Cardiac muscle cell (in vitro differentiated cells and primary cell): ENCODE data around the gene PHF21B. TPM values are rescaled to one million over a fixed set of nuclear protein-coding genes. Genes with fewer than 3 reads are reported as not detected.

Experiments
- DNase-seq, 2 donors: peaks; one replicate each; pipeline versions ENCODE4 v3.0.0 to v3.0.0-alpha.2; 2010 to 2017; ENCODE audit warnings: low read depth in 1 of 2, low spot score in 1 of 2
- H3K27ac ChIP-seq: fragments of 200-600 bp; sonication (generic); 2 replicates; pipeline ENCODE4 v1.5.1; 2016
- H3K27me3 ChIP-seq: fragments of 200-600 bp; sonication (generic); 2 replicates; pipeline ENCODE4 v1.6.0; 2016; ENCODE audit warnings: control low read depth
- H3K36me3 ChIP-seq: fragments of 200-600 bp; sonication (generic); 2 replicates; pipeline ENCODE4 v1.5.1; 2016; ENCODE audit warnings: control low read depth
- H3K4me1 ChIP-seq: fragments of 200-600 bp; sonication (generic); 2 replicates; pipeline ENCODE4 v1.8.1; 2017; ENCODE audit warnings: low read depth, mild to moderate bottlenecking, mixed run types
- H3K4me3 ChIP-seq: fragments of 200-600 bp; sonication (generic); 2 replicates; pipeline ENCODE4 v1.5.1; 2016; ENCODE audit warnings: mild to moderate bottlenecking
- H3K9me3 ChIP-seq: fragments of 200-600 bp; sonication (generic); 2 replicates; pipeline ENCODE4 v1.5.1; 2017; ENCODE audit warnings: low read depth, mild to moderate bottlenecking, control low read depth
- polyA plus RNA-seq: library from polyadenylated mRNA; unstranded; fragments of >200 nt; fragmentation: Nextera tagmentation; extraction: Ambion mirVana; gene quantifications from 2 replicates; pipeline ENCODE4 v1.2.1, GENCODE V29; 2016
- total RNA-seq: library from RNA; depleted of rRNA; stranded (reverse); fragments of >200 nt; gene quantifications from 2 replicates; pipeline ENCODE4 v1.2.3, GENCODE V29; 2016
- TF ChIP-seq, protein P1 (sequence below): IDR thresholded peaks from 2 replicates; pipeline ENCODE4 v1.5.1; 2012; ENCODE audit warnings: low read depth, mild to moderate bottlenecking, low read length

The PHF21B gene
- total and polyA plus RNA-seq, 2 experiments from 2014 or later = 3.0 to 7.2 TPM

DNA sequence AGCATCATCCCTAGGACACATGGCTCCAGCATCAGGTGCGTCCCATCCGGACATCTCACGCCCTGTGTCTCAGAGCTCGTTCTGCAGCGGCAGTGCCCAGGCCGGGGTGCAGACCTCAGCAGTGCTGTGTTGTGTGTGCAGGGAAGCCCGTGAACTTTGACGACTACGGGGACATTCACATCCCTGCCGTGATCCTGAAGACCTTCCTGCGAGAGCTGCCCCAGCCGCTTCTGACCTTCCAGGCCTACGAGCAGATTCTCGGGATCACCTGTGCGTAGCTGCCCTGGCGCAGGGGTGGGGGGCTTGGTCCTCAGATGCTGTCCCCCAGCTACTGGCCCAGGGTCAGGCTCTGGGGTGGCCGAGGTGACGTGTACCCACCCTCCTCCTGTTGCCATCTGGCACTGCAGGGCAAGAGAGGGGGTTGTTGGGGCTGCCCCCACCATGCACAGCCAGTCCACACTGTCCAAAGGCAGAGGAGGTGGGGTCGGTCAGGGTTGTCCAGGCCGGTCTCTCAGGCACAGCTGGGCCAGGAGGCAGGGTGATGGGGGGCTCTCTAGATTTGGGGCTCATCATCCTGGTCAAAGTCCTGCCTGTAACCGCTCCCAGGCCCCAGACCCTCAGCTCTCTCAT is 160.9 kb downstream of the PHF21B start:
- DNase-seq = no peak
- no peak overlapping the region for H3K4me3 ChIP-seq
- TF ChIP-seq, protein P1, sequence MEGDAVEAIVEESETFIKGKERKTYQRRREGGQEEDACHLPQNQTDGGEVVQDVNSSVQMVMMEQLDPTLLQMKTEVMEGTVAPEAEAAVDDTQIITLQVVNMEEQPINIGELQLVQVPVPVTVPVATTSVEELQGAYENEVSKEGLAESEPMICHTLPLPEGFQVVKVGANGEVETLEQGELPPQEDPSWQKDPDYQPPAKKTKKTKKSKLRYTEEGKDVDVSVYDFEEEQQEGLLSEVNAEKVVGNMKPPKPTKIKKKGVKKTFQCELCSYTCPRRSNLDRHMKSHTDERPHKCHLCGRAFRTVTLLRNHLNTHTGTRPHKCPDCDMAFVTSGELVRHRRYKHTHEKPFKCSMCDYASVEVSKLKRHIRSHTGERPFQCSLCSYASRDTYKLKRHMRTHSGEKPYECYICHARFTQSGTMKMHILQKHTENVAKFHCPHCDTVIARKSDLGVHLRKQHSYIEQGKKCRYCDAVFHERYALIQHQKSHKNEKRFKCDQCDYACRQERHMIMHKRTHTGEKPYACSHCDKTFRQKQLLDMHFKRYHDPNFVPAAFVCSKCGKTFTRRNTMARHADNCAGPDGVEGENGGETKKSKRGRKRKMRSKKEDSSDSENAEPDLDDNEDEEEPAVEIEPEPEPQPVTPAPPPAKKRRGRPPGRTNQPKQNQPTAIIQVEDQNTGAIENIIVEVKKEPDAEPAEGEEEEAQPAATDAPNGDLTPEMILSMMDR = no peak

DNA sequence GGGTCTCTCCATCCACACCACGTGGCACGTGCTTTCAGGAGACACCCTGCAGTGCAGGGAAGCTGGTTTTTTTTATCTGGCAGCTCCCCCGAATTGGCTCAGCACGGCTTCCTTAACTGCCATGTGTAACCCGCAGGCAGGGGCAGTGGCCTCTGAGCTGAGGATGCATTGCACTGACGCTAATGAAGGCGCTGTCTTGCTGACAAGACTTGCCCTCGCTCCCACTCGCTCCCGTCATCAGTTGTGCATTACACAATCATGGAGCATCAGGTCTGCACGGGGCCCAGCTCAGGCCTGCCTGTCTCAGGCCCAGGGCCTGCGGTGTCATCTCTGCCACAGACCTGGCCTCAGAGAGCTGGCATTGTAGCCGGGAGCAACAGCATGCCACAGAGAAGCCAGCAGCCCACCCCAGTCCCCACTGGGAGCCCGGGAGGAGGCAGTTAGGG is 161.5 kb downstream of the PHF21B start:
- H3K9me3 ChIP-seq = no peaks in the 10 kb centered on the region
- H3K4me1 ChIP-seq = no peaks in the 10 kb centered on the region
- TF ChIP-seq, protein P1 = no peak
- H3K27ac ChIP-seq = no peak overlapping the region
- no peaks in the 10 kb centered on the region for H3K36me3 ChIP-seq
- H3K27me3 ChIP-seq = no peaks in the 10 kb centered on the region
- no peak overlapping the region for H3K4me3 ChIP-seq
- DNase-seq = peak in 1 of 2 donors; percentile 46

More for the DNA sequence above, 160.9 kb downstream of the PHF21B start:
- H3K9me3 ChIP-seq = no peaks in the 10 kb centered on the region
- H3K4me1 ChIP-seq = no peaks in the 10 kb centered on the region
- H3K27me3 ChIP-seq = no peaks in the 10 kb centered on the region
- H3K36me3 ChIP-seq = no peaks in the 10 kb centered on the region
- H3K27ac ChIP-seq = no peak overlapping the region

- DNase-seq = no peak
These were observed 161.9 kb downstream of the PHF21B start for GRCh38 chr22:44847892-44848291.

GRCh38 chr22:44847380-44847779 is 162.4 kb downstream of the PHF21B start:
- H3K4me3 ChIP-seq = no peak overlapping the region
- no peak for DNase-seq
- no peaks in the 10 kb centered on the region for H3K36me3 ChIP-seq
- no peaks in the 10 kb centered on the region for H3K4me1 ChIP-seq
- H3K27me3 ChIP-seq = no peaks in the 10 kb centered on the region
- TF ChIP-seq, protein P1 = no peak
- H3K9me3 ChIP-seq = no peaks in the 10 kb centered on the region
- no peak overlapping the region for H3K27ac ChIP-seq

More at GRCh38 chr22:44847892-44848291, 161.9 kb downstream of the PHF21B start:
- Histone ChIP-seq H3K27ac (no peak overlapping the region), H3K4me1 (no peaks in the 10 kb centered on the region), H3K4me3 (no peak overlapping the region), H3K9me3 (no peaks in the 10 kb centered on the region), H3K27me3 (no peaks in the 10 kb centered on the region), H3K36me3 (no peaks in the 10 kb centered on the region)
- TF ChIP-seq, protein P1 = no peak

DNA sequence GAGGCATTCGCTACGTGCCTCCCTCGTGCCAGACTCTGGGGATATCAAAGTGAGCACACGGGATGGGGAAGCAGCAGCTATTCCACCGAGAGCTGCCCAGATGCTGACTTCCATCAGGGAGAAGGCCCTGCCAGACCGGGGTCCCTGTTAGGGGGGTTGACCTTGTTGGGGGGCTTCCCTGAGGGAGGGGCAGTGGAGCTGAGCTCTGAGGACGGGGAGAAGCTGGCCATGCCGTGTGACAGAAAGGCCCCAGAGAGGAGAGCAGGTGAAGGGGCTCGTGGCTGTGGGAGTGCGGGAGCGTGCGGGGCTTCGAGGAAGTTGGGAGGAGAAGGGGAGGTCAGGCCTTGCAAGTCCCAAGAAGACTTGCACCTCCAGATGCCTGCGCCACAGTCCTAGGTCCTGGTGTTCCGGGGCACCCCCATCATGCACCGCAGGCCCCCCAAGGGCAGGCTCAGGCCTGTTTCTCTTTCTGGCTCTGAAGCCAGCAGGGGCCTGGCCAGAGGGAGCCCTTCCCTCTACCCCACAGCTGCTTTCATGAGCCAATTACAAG is 163.0 kb downstream of the PHF21B start:
- DNase-seq = no peak
- H3K4me1 ChIP-seq = no peaks in the 10 kb centered on the region
- no peaks in the 10 kb centered on the region for H3K27me3 ChIP-seq
- no peaks in the 10 kb centered on the region for H3K36me3 ChIP-seq
- H3K27ac ChIP-seq = no peak overlapping the region
- H3K4me3 ChIP-seq = no peak overlapping the region
- H3K9me3 ChIP-seq = no peaks in the 10 kb centered on the region
- TF ChIP-seq, protein P1 = no peak
